ENCODE results near the gene OGFOD3. TPM values are rescaled to one million over a fixed set of nuclear protein-coding genes. Genes with fewer than 3 reads are reported as not detected.

The OGFOD3 gene
- total and polyA plus RNA-seq, 9 of the 15 experiments (the other 6 are each of a cell fraction or from before 2014, with no cell fraction given), result 0.69 to 44.7 (median 18.9) TPM

- TF ChIP-seq TOE1 (IDR thresholded peaks at IDR 0.05; ENCODE audit: borderline replicate concordance) (peak; percentile 79), TOE1 (CRISPR knock-in tag; IDR thresholded peaks at IDR 0.05; ENCODE audit: borderline replicate concordance, low read depth) (no peak; the same call in 1 of the 2 replicates), BCL6 (CRISPR knock-in tag; IDR thresholded peaks at IDR 0.05) (peak; percentile 8; the same call in 1 of the 2 replicates), GATA2 (CRISPR knock-in tag; IDR thresholded peaks at IDR 0.05) (peak; percentile 96), PYGO2 (tag; IDR thresholded peaks at IDR 0.05) (0 out of 2 replicates have a peak, but pooled peaks have one; percentile 66), RBM14 (IDR thresholded peaks at IDR 0.05; ENCODE audit: borderline replicate concordance, insufficient read depth, low read depth, low read length) (no peak), ZNF740 (CRISPR knock-in tag; IDR thresholded peaks at IDR 0.05) (peak; percentile 50; the same call in 1 of the 2 replicates), ZNF740 (tag; IDR thresholded peaks at IDR 0.05) (no peak), TCF15 (CRISPR knock-in tag; IDR thresholded peaks at IDR 0.05) (no peak), ZNF668 (CRISPR knock-in tag; IDR thresholded peaks at IDR 0.05) (peak; percentile 62; the same call in 1 of the 2 replicates), GTF2F1 (IDR thresholded peaks at IDR 0.05; ENCODE audit: low read depth, low read length) (no peak), EHMT2 (IDR thresholded peaks at IDR 0.05) (peak; percentile 74; the same call in 1 of the 2 replicates), HSF4 (CRISPR knock-in tag; IDR thresholded peaks at IDR 0.05; ENCODE audit: borderline replicate concordance) (no peak; the same call in 1 of the 2 replicates), FOXM1 (IDR thresholded peaks at IDR 0.05; ENCODE audit: low read depth) (peak; percentile 95), FOXM1 (CRISPR knock-in tag; IDR thresholded peaks at IDR 0.05; ENCODE audit: low read depth) (no peak), ZBTB43 (CRISPR knock-in tag; IDR thresholded peaks at IDR 0.05) (no peak), RBM17 (IDR thresholded peaks at IDR 0.05; ENCODE audit: borderline replicate concordance, low read depth, low read length) (no peak), NEUROD1 (IDR thresholded peaks at IDR 0.05; ENCODE audit: borderline replicate concordance, low read depth, low read length, partially characterized antibody) (peak; percentile 91), E2F6 (IDR thresholded peaks at IDR 0.05; ENCODE audit: borderline replicate concordance in 1 of 2, extremely low read depth in 1 of 2, insufficient read depth in 1 of 2, insufficient read length in 1 of 2, low read depth in 1 of 2, low read length in 1 of 2, poor library complexity in 1 of 2, severe bottlenecking in 1 of 2) (no peak), MIER1 (IDR thresholded peaks at IDR 0.05; ENCODE audit: low read depth) (no peak), SMARCE1 (IDR thresholded peaks at IDR 0.05) (peak; percentile 99), HMGN3 (IDR thresholded peaks at IDR 0.05; ENCODE audit: borderline replicate concordance, extremely low read depth, insufficient read length, low read depth, low read length) (peak; percentile 99), TBL1XR1 (IDR thresholded peaks at IDR 0.05; ENCODE audit: low read length in 2 of 2) (peak; percentile 82 to 98), ZSCAN29 (IDR thresholded peaks at IDR 0.05) (peak; percentile 8; the same call in 1 of the 2 replicates), RBFOX2 (IDR thresholded peaks at IDR 0.05; ENCODE audit: low read depth, low read length) (no peak)
Measured at GRCh38 chr17:82461827-82462524, 43.6 kb upstream of the OGFOD3 start (continued).
